GM18526 (cell line): Measurements from ENCODE around the gene DRC7.

ENCODE experiments used
- POLR2A ChIP-seq: IDR thresholded peaks from 3 replicates; pipeline ENCODE4 v1.6.1; 2011; ENCODE audit not compliant: insufficient read length; ENCODE audit errors: extremely low read depth

DRC7 gene

DNA sequence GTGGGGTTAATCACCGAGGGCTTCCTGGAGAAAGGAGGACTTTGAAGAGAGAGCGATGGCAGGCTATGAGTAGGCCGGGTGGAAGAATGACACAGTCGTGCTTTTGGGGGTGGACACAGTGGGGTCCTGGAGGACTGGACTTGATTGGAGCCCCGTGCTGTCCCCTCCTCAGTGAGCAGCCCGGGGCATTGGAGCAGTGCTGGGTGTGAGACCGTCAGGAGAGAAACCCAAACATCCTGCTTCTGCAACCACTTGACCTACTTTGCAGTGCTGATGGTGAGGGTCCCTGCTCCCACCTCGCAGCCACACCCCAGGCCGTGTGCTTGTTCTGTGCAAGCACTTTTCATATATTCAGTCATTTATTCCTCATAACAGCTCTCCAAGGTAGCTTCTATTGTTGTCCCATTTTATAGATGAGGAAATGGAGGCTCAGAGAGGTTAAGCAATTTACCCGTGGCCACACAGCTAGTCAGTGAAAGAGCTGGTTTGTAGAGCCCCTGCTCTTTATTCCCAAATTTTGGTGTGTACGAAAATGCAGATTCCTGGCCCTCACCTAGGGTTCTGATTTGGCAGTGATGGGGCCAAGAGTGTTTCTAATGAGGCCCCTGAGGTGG is 38.2 kb upstream of the DRC7 start:
- TF ChIP-seq POLR2A: no peak

GRCh38 chr16:57657228-57657627 is 37.4 kb upstream of the DRC7 start:
- TF ChIP-seq POLR2A: no peak

GRCh38 chr16:57658130-57658877 is 36.3 kb upstream of the DRC7 start:
- no peak for TF ChIP-seq POLR2A

- no peak for TF ChIP-seq POLR2A
Measured at GRCh38 chr16:57658878-57659674, 35.5 kb upstream of the DRC7 start.

- TF ChIP-seq POLR2A: no peak
Measured at GRCh38 chr16:57660715-57661463, 33.7 kb upstream of the DRC7 start.

- no peak for TF ChIP-seq POLR2A
Measured at GRCh38 chr16:57661510-57661909, 33.1 kb upstream of the DRC7 start.

- TF ChIP-seq POLR2A: no peak
Measured at GRCh38 chr16:57661936-57662906, 32.4 kb upstream of the DRC7 start.

DNA sequence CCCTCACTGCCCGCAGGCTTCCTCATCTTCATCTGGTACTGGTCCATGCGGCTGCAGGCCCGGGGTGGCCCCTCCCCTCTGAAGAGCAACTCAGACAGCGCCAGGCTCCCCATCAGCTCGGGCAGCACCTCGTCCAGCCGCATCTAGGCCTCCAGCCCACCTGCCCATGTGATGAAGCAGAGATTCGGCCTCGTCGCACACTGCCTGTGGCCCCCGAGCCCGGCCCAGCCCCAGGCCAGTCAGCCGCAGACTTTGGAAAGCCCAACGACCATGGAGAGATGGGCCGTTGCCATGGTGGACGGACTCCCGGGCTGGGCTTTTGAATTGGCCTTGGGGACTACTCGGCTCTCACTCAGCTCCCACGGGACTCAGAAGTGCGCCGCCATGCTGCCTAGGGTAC is 31.2 kb upstream of the DRC7 start:
- TF ChIP-seq POLR2A: no peak

DNA sequence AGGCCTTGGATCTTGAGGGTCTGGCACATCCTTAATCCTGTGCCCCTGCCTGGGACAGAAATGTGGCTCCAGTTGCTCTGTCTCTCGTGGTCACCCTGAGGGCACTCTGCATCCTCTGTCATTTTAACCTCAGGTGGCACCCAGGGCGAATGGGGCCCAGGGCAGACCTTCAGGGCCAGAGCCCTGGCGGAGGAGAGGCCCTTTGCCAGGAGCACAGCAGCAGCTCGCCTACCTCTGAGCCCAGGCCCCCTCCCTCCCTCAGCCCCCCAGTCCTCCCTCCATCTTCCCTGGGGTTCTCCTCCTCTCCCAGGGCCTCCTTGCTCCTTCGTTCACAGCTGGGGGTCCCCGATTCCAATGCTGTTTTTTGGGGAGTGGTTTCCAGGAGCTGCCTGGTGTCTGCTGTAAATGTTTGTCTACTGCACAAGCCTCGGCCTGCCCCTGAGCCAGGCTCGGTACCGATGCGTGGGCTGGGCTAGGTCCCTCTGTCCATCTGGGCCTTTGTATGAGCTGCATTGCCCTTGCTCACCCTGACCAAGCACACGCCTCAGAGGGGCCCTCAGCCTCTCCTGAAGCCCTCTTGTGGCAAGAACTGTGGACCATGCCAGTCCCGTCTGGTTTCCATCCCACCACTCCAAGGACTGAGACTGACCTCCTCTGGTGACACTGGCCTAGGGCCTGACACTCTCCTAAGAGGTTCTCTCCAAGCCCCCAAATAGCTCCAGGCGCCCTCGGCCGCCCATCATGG is 30.5 kb upstream of the DRC7 start:
- no peak for TF ChIP-seq POLR2A

DNA sequence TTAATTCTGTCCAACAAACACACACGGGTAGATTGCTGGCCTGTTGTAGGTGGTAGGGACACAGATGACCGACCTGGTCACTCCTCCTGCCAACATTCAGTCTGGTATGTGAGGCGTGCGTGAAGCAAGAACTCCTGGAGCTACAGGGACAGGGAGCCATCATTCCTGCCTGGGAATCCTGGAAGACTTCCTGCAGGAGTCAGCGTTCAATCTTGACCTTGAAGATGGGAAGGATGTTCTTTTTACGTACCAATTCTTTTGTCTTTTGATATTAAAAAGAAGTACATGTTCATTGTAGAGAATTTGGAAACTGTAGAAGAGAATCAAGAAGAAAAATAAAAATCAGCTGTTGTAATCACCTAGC is 30.0 kb upstream of the DRC7 start:
- TF ChIP-seq POLR2A: no peak

DNA sequence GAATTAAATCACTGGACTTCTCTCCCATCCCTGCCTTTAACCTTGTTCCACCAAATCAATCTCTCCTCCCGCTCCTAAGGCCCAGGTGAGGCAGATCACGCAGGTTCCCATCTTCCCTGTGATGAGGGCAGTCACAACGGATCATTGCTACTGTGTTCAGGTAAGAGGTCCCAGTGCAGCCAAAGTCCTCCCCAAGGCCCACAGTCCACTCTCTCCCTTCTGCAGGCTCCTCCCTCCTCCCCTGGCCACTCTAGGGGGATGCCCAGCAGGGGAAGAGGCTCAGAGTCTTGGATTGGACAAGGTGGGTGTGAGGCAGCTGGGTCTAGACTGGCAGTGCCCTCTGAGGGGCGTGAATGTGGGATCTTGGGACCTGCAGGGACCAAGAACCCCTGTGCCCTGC is 29.1 kb upstream of the DRC7 start:
- no peak for TF ChIP-seq POLR2A

- no peak for TF ChIP-seq POLR2A
Measured at GRCh38 chr16:57666353-57667047, 28.1 kb upstream of the DRC7 start.

DNA sequence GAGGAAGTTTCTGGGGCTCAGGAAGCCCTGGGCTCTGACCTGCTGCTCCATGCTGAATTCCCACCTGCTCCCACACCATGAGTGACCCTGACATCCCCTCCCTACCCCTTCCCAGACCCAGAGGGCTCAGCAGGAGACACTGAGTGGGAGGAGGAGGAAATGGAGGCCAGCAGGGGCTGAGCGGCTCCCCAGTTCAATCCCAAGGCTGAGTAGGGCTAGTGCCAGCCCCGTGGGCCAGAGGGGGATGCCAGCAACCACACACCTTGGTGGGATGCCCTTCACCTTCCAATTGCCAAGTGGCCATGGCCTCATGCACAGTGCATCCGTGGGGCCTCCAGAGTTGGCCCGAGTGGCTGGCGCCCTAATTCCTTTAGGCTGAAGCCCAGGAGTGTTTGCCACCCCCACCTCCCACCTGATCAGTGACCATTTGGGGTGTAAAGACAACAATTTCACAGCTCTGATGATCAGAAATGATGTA is 27.5 kb upstream of the DRC7 start:
- TF ChIP-seq POLR2A: no peak

- no peak for TF ChIP-seq POLR2A
Measured at GRCh38 chr16:57667526-57668262, 26.9 kb upstream of the DRC7 start.
